GM19324 (cell line): ENCODE data around the gene TMEM255B.
"Not testable (repeated sequence)": the region's sequence is repeated elsewhere in the genome, so short reads cannot be mapped to it uniquely, and the experiment has no call there.

ENCODE experiments used
- ATAC-seq: cut with Tn5 transposase; IDR thresholded peaks from one replicate; pipeline ENCODE4 v1.9.1; 2021; ENCODE audit warnings: mild to moderate bottlenecking, moderate library complexity; ENCODE audit not compliant: unreplicated experiment, low FRiP score

Gene TMEM255B

GRCh38 chr13:113827021-113827420 lies 68.0 kb downstream of the TMEM255B start:
- ATAC-seq = no peak

- ATAC-seq = no peak
These were observed 69.3 kb downstream of the TMEM255B start for GRCh38 chr13:113828282-113828825.

GRCh38 chr13:113830426-113830950 lies 71.5 kb downstream of the TMEM255B start:
- not testable (repeated sequence) for ATAC-seq

GRCh38 chr13:113831061-113831460 lies 72.0 kb downstream of the TMEM255B start:
- ATAC-seq = no peak

- no peak for ATAC-seq
These were observed 73.2 kb downstream of the TMEM255B start for GRCh38 chr13:113832205-113832604.

- no peak for ATAC-seq
These were observed 73.6 kb downstream of the TMEM255B start for GRCh38 chr13:113832631-113833030.

- no peak for ATAC-seq
These were observed 74.2 kb downstream of the TMEM255B start for GRCh38 chr13:113833111-113833830.

- not testable (repeated sequence) for ATAC-seq
These were observed 75.0 kb downstream of the TMEM255B start for GRCh38 chr13:113834006-113834405.

GRCh38 chr13:113834496-113835200 lies 75.6 kb downstream of the TMEM255B start:
- no peak for ATAC-seq

GRCh38 chr13:113835461-113836270 lies 76.6 kb downstream of the TMEM255B start:
- ATAC-seq = no peak

GRCh38 chr13:113836768-113837559 lies 77.9 kb downstream of the TMEM255B start:
- ATAC-seq = no peak

GRCh38 chr13:113837560-113838355 lies 78.7 kb downstream of the TMEM255B start:
- no peak for ATAC-seq

GRCh38 chr13:113838711-113839201 lies 79.7 kb downstream of the TMEM255B start:
- no peak for ATAC-seq

GRCh38 chr13:113839536-113840204 lies 80.6 kb downstream of the TMEM255B start:
- ATAC-seq = no peak

- no peak for ATAC-seq
These were observed 81.7 kb downstream of the TMEM255B start for GRCh38 chr13:113840541-113841352.

- ATAC-seq = no peak
These were observed 82.3 kb downstream of the TMEM255B start for GRCh38 chr13:113841353-113841650.

GRCh38 chr13:113842336-113843062 lies 83.5 kb downstream of the TMEM255B start:
- ATAC-seq = no peak
